HG02885 (cell line): Measurements from ENCODE around the gene AOX1.
"Not testable (repeated sequence)": the region's sequence is repeated elsewhere in the genome, so short reads cannot be mapped to it uniquely, and the experiment has no call there.

Experiments used
- ATAC-seq: cut with Tn5 transposase; IDR thresholded peaks from one replicate; pipeline ENCODE4 v1.9.1; 2021; ENCODE audit warnings: mild to moderate bottlenecking; ENCODE audit not compliant: unreplicated experiment, poor library complexity

The AOX1 gene

DNA sequence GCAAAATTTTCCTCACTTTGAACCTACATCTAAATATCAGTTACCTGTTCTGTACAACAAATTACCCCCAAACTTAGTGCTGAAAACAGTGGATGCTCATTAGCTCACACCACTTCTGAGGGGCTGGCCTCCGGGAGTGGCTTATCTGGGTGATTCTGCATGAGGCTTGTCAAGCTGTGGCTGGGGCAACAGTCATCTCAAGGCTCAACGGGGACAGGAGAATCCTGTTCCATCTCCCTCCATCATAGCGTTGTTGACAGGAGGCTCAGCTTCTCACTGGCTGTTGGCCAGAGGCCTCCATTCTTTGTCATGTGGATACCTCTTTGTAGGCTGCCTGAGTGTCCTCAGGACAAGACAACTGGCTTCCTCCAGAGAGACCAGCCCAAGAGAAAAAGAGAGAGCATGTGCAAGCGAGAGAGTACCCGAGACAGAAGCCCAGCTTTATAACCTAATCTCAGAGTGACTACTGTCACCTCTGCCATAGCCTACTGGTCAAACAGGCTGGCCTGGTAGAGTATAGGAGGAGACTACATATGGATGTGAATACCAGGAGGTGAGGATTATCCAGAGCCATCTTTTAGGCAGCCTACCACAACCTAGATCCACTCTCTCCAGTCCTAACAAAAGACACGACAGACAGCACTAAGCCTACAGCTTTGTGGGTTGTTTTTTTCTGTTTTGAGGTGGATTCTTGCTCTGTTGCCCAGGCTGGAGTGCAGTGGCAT lies 79.1 kb downstream of the AOX1 start:
- ATAC-seq = no peak

DNA sequence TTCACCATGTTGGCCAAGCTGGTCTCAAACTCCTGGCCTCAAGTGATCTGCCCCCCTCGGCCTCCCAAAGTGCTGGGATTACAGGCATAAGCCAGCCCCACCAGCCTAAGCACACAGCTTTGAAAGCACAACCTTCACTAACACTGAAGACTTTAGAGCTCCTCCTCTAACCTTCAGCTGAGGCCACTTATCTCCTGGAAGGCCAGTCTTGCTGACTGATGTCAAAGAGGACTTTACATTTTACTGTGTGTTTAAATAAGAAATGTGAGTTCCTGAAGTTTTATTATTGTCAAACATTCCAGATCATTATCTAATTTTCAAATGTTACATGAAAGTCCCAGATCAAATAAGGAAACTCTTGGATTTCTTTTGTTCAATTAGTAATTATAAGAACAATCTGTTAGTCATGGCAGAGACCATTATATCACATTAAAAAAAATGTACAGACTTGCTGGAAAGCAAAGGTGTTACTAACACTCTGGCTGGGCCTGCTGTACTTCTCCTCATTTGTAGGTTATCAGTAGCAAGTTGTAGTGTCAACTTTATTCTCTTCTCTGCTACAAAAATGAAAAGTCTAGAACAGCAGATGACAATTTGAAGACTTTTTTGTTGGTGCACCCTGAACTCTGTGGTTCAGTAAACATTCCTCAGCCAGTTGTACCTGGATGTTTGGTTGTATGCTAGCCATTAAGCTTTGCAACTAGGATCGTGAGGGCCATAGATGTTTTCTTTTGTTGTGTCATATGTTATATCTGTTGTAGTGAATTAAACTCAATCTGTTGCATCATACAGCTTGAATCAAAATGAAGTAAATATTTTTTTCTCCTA lies 80.0 kb downstream of the AOX1 start:
- no peak for ATAC-seq

DNA sequence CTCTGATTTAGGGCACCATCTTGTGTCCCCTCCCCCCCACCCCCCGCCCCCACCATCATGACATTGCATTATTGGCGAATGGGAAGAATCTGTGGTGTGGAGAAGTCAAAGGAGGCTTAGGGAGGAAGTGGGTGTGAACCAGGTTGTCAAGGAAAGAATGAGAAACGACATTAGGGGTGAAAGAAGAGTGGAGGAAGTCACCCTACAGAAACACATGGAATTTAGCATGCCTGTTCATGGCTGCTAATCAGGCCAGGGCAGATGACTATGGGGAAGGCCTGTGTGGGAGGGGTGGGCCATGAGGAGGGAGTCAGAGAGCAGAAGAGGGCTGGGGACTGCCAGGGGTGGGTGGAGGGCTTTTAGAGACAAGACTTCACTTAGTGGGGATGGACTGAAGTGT lies 81.6 kb downstream of the AOX1 start:
- ATAC-seq = no peak

DNA sequence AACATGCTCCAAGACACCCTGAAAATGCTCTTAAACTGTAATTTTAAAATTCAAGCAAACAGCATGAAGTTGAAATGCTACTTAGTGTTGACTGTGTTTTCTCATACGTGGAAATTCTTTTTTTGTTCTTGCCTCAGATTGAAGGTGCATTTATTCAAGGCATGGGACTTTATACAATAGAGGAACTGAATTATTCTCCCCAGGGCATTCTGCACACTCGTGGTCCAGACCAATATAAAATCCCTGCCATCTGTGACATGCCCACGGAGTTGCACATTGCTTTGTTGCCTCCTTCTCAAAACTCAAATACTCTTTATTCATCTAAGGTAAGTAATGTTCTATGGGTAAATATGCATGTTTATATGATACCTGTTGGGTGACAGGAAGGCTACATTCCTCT lies 82.7 kb downstream of the AOX1 start:
- ATAC-seq = no peak

GRCh38 chr2:200669308-200669707 lies 83.5 kb downstream of the AOX1 start:
- no peak for ATAC-seq

DNA sequence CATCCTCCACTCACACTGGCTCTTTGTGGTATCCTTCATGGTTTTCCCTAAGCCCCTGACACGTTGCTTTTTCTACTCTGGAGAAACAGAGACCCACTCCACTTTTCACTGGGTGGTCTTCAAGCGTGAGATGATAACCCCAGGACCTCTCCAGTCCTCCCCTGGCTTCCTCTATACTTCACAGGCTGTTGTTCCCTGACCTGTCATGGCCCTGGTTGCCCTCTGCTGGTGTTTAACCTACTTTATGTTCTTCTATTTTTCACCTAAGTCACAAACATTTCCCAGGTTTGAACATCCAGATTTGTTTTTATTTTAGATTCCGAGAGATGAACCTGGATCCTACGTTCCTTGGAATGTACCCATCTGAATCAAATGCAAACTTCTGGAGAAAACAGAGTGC lies 84.5 kb downstream of the AOX1 start:
- ATAC-seq = no peak

DNA sequence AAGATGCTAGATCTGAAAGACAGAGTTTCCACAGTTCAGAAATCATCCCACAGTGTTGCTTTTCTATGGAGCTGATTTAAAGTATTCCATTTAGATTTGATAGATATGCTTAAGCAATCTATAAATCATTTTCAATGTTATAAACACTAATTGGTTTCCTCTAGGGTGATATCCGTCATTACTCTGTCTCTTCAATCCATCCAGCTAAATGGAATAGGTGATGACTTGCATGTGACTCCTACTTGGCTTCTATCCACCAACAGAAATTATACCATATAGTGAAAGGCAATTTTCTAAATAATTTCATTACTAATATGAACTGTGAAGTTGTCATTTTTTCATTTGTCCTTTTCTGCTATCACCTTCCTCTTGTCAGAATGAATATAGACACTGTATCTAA lies 84.9 kb downstream of the AOX1 start:
- ATAC-seq = no peak

GRCh38 chr2:200673191-200673590 lies 87.4 kb downstream of the AOX1 start:
- no peak for ATAC-seq

GRCh38 chr2:200674837-200675236 lies 89.0 kb downstream of the AOX1 start:
- ATAC-seq = no peak

DNA sequence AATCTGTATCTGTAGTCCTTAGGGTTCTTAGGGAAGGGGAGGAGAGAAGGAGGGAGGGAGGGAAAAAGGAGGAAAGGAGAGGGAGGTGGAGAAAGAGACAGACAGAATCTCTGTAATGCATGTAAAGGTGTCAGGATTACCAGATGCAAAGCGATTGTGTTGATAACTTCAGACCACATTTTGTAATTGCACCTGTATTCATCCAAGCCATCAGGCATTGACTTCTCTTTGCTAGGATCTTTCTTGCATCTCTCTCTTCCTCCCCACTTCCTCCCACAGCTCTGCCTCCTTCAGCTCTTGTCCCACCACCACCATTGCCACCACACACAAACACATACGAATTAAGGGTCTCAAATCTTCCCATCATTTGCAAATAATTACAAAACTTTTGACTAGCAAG lies 91.4 kb downstream of the AOX1 start:
- ATAC-seq = no peak

GRCh38 chr2:200677721-200678532 lies 92.1 kb downstream of the AOX1 start:
- no peak for ATAC-seq

GRCh38 chr2:200679127-200679526 lies 93.3 kb downstream of the AOX1 start:
- no peak for ATAC-seq

DNA sequence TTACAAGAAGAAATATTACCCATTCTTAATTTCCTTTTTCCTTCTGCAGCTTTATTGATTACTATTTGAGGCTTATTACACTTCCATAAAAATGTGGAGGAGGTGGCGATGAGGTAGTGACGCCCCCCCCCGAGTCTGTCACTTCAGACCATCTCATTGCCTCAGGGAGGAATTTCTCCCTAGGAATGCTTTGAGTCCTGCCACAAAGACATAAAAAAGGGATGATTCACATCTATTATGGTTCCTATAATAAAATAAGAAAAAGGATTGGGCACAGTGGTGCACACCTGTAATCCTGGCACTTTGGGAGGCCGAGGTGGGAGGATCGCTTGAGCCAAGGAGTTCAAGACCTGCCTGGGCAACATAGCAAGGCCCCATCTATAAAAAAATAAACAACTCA lies 93.7 kb downstream of the AOX1 start:
- no peak for ATAC-seq

DNA sequence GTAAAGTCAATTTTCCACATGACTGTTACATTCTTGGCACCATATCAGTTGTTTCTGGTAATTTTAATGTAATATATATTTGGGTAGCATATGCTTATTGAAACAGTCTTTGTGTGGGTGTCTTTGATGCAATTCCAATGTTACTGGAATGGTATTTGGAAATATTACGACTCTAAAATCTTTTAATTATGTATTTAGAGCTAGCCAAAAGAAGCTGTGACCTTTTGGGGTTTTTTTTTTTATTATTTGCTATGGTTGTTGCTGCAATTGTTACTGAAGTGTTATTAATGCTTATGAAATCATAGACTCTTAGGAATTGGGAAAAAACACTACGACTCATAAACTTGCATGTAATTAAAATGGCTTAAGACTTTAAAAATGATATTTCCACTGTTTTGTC lies 95.9 kb downstream of the AOX1 start:
- ATAC-seq = no peak

- not testable (repeated sequence) for ATAC-seq
These were observed 96.6 kb downstream of the AOX1 start for GRCh38 chr2:200682407-200682806.

DNA sequence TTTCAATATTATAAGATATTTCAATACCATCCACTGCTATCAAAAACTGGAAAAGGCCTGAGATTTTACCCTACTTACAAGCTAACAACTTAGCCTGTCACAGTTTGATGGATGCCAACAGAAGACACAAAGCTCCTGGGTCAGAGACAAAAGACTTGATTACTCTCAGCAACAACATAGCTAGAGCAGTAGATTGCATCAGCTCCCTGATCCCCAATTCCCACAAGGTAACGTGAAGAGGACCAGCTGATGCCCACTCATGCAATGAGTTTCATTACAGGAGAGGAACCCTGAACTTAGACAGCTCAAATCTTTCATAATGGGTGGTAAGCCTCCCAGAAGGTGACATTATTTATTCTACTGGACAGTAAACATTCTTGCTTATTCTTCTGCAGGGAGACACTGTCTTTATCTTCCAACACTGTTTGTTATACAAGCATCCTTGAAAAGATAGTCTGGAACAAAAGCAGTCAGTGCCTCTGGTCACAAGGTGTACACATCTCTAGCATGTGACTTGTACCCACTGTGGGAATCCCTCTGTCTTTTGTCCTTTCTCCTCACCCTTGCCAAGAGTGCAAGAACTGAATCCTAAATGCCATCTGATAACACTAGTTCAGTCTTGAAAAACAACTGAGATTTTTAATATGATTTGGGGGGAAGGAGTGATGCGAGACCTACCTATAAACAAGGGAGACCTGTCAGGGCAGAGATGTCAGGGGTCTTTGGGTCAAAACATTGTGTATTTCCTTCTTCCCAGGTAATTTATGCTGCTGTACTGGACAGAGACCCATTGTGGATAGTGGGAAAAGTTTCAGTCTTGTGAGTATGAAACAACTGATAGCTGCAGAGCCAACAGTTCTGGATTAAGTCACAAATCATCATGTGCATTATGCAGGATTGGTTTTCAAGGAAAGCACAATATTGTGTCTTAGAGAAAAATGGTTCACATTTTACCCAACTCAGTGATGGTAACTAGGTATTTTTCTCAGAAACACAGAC lies 102.4 kb downstream of the AOX1 start:
- ATAC-seq = no peak

- no peak for ATAC-seq
These were observed 103.3 kb downstream of the AOX1 start for GRCh38 chr2:200689115-200689514.

DNA sequence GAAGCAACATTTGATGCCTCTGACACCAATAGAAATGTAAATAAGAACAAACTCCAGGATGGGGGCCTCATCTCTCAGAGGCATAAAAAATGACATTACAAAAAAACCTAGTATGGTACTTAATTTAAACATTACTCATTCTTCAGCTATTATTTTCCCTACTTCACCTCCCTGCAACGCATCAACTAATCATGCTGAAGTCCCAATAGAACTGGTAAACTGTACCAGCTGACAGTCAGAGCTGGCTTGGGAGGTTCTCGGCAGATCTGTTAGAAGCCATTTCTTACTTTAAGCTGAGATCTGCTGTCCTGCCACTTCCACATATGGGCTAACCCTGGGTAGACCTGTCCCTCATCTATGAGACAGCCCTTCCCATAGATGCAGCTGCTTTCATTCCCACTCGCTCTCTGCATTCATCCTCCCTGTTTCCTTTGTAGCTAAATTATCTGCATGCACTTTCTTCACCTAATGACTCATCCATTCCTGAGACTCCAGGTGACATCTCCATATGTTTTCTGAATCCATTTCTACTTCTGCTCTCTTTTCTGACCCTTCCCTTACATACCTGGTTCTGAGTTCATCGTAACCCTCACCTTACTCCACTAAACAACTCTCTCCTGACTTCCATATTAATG lies 108.1 kb downstream of the AOX1 start:
- no peak for ATAC-seq

GRCh38 chr2:200695191-200695590 lies 109.4 kb downstream of the AOX1 start:
- ATAC-seq = no peak
